CD4-positive, alpha-beta T cell treated with Interleukin-10 for 1 hour (primary cell): Measurements from ENCODE around the gene KCTD1.

ENCODE experiments used
- DNase-seq: peaks from one replicate; pipeline ENCODE4 v3.0.0-alpha.2; 2020

The KCTD1 gene

GRCh38 chr18:26519114-26519513 lies 29.2 kb downstream of the KCTD1 start:
- DNase-seq = no peak

GRCh38 chr18:26516964-26517363 lies 31.4 kb downstream of the KCTD1 start:
- no peak for DNase-seq

GRCh38 chr18:26515643-26516487 lies 32.5 kb downstream of the KCTD1 start:
- DNase-seq = no peak

GRCh38 chr18:26511339-26512071 lies 36.8 kb downstream of the KCTD1 start:
- no peak for DNase-seq

- DNase-seq = no peak
These were observed 38.0 kb downstream of the KCTD1 start for GRCh38 chr18:26510337-26510736.

GRCh38 chr18:26506012-26506411 lies 42.3 kb downstream of the KCTD1 start:
- DNase-seq = no peak

GRCh38 chr18:26504831-26505230 lies 43.5 kb downstream of the KCTD1 start:
- DNase-seq = no peak

- DNase-seq = no peak
These were observed 45.0 kb downstream of the KCTD1 start for GRCh38 chr18:26503382-26503781.

- no peak for DNase-seq
These were observed 45.5 kb downstream of the KCTD1 start for GRCh38 chr18:26502823-26503222.

GRCh38 chr18:26497866-26498265 lies 50.5 kb downstream of the KCTD1 start:
- DNase-seq = no peak

- DNase-seq = no peak
These were observed 51.8 kb downstream of the KCTD1 start for GRCh38 chr18:26496528-26496927.

- no peak for DNase-seq
These were observed 53.1 kb downstream of the KCTD1 start for GRCh38 chr18:26495287-26495686.

GRCh38 chr18:26493021-26493420 lies 55.3 kb downstream of the KCTD1 start:
- DNase-seq = no peak

GRCh38 chr18:26491194-26491816 lies 57.0 kb downstream of the KCTD1 start:
- no peak for DNase-seq

- no peak for DNase-seq
These were observed 58.5 kb downstream of the KCTD1 start for GRCh38 chr18:26489881-26490280.

- DNase-seq = no peak
These were observed 59.2 kb downstream of the KCTD1 start for GRCh38 chr18:26489191-26489590.

GRCh38 chr18:26488417-26489009 lies 59.8 kb downstream of the KCTD1 start:
- no peak for DNase-seq

GRCh38 chr18:26487437-26487836 lies 60.9 kb downstream of the KCTD1 start:
- DNase-seq = no peak

- DNase-seq = no peak
These were observed 64.7 kb downstream of the KCTD1 start for GRCh38 chr18:26483633-26484032.

GRCh38 chr18:26482569-26482968 lies 65.8 kb downstream of the KCTD1 start:
- no peak for DNase-seq

GRCh38 chr18:26480897-26481795 lies 67.2 kb downstream of the KCTD1 start:
- no peak for DNase-seq

- DNase-seq = no peak
These were observed 68.7 kb downstream of the KCTD1 start for GRCh38 chr18:26479681-26480079.
